Measurements from ENCODE around the gene SLA2. TPM values are rescaled to one million over a fixed set of nuclear protein-coding genes. Genes with fewer than 3 reads are reported as not detected.
"Not testable (repeated sequence)": the region's sequence is repeated elsewhere in the genome, so short reads cannot be mapped to it uniquely, and the experiment has no call there.

Gene SLA2
- total RNA-seq, 2 experiments from 2014 or later: 103 TPM

DNA sequence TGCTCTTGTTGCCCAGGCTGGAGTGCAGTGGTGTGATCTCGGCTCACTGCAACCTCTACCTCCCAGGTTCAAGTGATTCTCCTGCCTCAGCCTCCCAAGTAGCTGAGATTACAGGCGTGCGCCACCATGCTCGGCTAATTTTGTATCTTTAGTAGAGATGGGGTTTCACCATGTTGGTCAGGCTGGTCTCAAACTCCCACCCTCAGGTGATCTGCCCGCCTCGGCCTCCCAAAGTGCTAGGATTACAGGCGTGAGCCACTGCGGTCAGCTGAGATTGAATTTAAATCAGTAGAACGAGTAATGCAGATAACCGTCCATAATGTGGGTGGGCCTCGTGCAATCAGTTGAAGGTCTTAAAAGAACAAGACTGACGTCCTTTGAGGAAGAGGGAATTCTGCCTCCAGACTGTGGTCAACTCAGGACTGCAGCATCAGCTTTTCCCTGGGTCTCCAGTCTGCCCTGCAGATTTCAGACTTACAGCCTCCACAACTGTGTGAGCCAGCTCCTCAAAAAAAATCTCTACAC is 7.1 kb downstream of the SLA2 start:
- H3K27ac Mint-ChIP-seq; H3K27me3 Mint-ChIP-seq; H3K9me3 Mint-ChIP-seq; H3K4me3 Mint-ChIP-seq; DNase-seq; ATAC-seq (ENCODE audit: low read depth): not testable (repeated sequence)
- peaks cover 44% of the 10 kb centered on the region for H3K36me3 Mint-ChIP-seq
- POLR2A ChIA-PET: interaction anchor here (0.7 kb wide), 1 partner anchor 12 kb away, joined by 3 read pairs; no protein-coding TSS in a partner anchor
- peaks cover 29% of the 10 kb centered on the region for H3K4me1 Mint-ChIP-seq

DNA sequence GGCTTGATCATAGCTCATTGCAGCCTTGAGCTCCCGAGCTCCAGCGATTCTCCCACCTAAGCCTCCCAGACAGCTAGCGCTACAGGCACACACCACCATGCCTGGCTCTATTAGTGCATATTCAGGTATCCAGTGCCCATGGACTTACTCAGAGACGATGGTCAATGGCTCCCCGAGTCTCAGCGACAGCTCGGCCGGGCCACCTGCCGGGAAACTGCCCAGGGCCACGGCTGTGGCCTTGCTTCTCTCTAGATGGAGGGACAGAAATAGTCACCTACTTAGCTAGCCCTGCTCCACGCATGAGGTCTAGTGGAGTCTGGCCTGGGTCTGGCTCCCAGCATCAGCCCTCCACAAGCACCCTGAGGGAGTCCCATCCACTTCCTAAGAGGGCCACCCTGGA is 11.7 kb downstream of the SLA2 start:
- H3K27ac Mint-ChIP-seq: peak overlapping the region; percentile 76
- peaks cover 42% of the 10 kb centered on the region for H3K36me3 Mint-ChIP-seq
- POLR2A ChIA-PET: interaction anchor here (1.4 to 6.4 kb wide), 2 partner anchors 9 to 10 kb away, joined by 3 to 90 read pairs; partner anchors contain the start of gene SLA2
- H3K4me3 Mint-ChIP-seq: no peak overlapping the region
- DNase-seq: no peak
- H3K9me3 Mint-ChIP-seq: no peaks in the 10 kb centered on the region
- peaks cover 35% of the 10 kb centered on the region for H3K4me1 Mint-ChIP-seq
- no peak for ATAC-seq (ENCODE audit: low read depth)
- no peaks in the 10 kb centered on the region for H3K27me3 Mint-ChIP-seq

GRCh38 chr20:36633285-36633772 is 12.7 kb downstream of the SLA2 start:
- DNase-seq (no peak), ATAC-seq (ENCODE audit: low read depth) (no peak)
- peaks cover 39% of the 10 kb centered on the region for H3K4me1 Mint-ChIP-seq
- POLR2A ChIA-PET: interaction anchor here (0.9 to 6.4 kb wide), 3 partner anchors 10 to 23 kb away, joined by 3 to 90 read pairs (median 3); partner anchors contain the start of gene SLA2
- peak overlapping the region; percentile 70 for H3K27ac Mint-ChIP-seq
- H3K9me3 Mint-ChIP-seq: no peaks in the 10 kb centered on the region
- H3K27me3 Mint-ChIP-seq: no peaks in the 10 kb centered on the region
- H3K36me3 Mint-ChIP-seq: peaks cover 43% of the 10 kb centered on the region
- H3K4me3 Mint-ChIP-seq: no peak overlapping the region

DNA sequence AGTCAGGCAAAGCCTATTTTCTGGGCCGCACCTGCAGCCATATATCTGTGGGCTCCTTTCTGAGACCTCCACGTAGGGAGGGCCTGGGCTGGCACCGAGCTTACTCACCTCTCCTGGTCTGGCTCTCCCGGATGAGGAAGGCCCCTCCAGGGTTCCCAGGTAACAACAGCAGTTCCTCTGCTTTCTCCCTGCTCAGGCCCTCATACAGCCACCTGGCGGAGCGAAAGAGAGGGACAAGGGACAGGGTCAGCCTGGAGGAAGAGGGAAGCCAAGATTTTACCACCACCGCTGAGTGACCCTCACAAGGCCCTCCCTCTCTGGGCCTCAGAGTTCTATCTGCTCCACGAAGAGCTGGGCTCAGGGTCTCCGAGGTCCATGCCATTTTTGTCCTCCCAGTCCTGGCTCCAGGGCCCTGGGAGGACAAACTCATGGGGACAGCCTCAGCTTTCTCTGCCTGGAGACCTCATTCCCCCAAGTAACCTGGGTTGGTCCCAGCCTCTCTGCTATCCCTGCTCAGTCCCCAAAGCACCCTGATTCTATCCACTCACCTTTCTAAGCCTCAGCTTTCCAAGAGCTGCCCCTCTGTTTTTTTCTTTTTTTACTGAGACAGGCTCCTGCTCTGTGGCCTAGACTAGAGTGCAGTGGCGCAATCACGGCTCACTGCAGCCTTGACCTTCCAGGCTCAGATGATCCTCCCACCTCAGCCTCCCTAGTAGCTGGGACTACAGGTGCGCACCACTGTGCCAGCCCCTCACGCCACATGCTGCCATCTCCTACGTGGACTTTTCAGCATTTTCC is 13.3 kb downstream of the SLA2 start:
- POLR2A ChIA-PET: interaction anchor here (0.9 to 6.4 kb wide), 2 partner anchors 11 to 20 kb away, joined by 3 to 90 read pairs; partner anchors contain the start of gene SLA2
- H3K36me3 Mint-ChIP-seq: peaks cover 46% of the 10 kb centered on the region
- H3K27me3 Mint-ChIP-seq: no peaks in the 10 kb centered on the region
- peaks cover 45% of the 10 kb centered on the region for H3K4me1 Mint-ChIP-seq
- H3K27ac Mint-ChIP-seq: peak overlapping the region; percentile 70
- DNase-seq (no peak), ATAC-seq (ENCODE audit: low read depth) (no peak)
- no peaks in the 10 kb centered on the region for H3K9me3 Mint-ChIP-seq
- H3K4me3 Mint-ChIP-seq: no peak overlapping the region

GRCh38 chr20:36632147-36632486 is 13.9 kb downstream of the SLA2 start:
- peaks cover 44% of the 10 kb centered on the region for H3K36me3 Mint-ChIP-seq
- POLR2A ChIA-PET: interaction anchor here (0.9 to 6.4 kb wide), 2 partner anchors 11 to 19 kb away, joined by 3 to 90 read pairs; partner anchors contain the start of gene SLA2
- DNase-seq (no peak), ATAC-seq (ENCODE audit: low read depth) (no peak)
- no peaks in the 10 kb centered on the region for H3K27me3 Mint-ChIP-seq
- H3K4me3 Mint-ChIP-seq: no peak overlapping the region
- peak overlapping the region; percentile 63 for H3K27ac Mint-ChIP-seq
- peaks cover 47% of the 10 kb centered on the region for H3K4me1 Mint-ChIP-seq
- H3K9me3 Mint-ChIP-seq: no peaks in the 10 kb centered on the region

GRCh38 chr20:36631646-36632045 is 14.3 kb downstream of the SLA2 start:
- no peak for ATAC-seq (ENCODE audit: low read depth)
- POLR2A ChIA-PET: interaction anchor here (0.9 to 6.4 kb wide), 2 partner anchors 12 to 204 kb away, joined by 3 to 90 read pairs; partner anchors contain the start of gene SLA2
- H3K4me3 Mint-ChIP-seq: no peak overlapping the region
- no peak for DNase-seq
- H3K27ac Mint-ChIP-seq: peak overlapping the region; percentile 63
- peaks cover 45% of the 10 kb centered on the region for H3K36me3 Mint-ChIP-seq
- H3K9me3 Mint-ChIP-seq: no peaks in the 10 kb centered on the region
- no peaks in the 10 kb centered on the region for H3K27me3 Mint-ChIP-seq
- H3K4me1 Mint-ChIP-seq: peaks cover 49% of the 10 kb centered on the region

DNA sequence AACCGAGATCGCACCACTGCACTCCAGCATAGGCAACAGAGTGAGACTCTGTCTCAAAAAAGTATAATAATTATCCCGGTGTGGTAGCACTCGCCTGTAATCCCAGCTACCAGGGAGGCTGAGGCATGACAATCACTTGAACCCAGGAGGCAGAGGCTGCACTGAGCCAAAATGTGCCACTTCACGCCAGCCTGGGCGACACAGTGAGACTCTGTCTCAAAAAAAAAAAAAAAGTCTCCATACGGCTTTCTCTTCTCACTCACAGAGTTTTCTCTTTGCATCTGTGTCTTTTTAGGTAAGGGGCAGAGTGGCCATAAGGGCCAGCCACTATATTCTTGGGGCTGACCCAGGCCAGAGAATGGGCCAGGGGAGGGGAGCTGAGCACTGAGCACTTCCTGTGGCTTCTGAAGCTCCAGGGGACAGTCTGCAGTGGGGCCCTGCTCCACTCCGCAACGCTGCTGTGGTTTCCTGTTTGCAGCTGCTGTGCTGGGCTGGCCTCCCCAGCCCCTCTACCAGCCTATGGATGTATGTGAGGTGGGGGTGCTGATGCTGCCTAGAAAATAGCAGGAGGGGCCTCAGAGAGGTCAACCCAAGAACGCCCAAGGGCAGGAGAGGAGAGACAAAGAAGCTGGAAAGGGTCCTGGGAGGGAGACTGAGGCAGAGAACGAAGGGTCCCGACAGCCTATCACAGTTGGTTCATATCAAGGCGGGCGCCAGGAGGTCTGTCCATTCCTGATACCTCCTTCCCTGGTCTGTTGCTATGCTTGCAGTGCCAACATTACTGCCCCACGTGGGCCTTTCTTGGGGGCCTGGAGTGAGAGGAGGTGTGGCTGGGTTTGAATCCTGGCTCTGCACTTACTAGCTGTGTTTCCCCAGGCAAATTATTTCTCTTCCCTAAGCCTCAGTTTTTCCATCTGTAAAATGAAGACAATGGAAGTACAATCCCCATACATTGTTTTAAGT is 16.0 kb downstream of the SLA2 start:
- peaks cover 47% of the 10 kb centered on the region for H3K36me3 Mint-ChIP-seq
- peak overlapping the region; percentile 78 for H3K4me3 Mint-ChIP-seq
- peaks cover 49% of the 10 kb centered on the region for H3K4me1 Mint-ChIP-seq
- peak; percentile 71 for DNase-seq
- no peaks in the 10 kb centered on the region for H3K27me3 Mint-ChIP-seq
- no peaks in the 10 kb centered on the region for H3K9me3 Mint-ChIP-seq
- peak; percentile 95 for ATAC-seq (ENCODE audit: low read depth)
- H3K27ac Mint-ChIP-seq: peak overlapping the region; percentile 93
- POLR2A ChIA-PET: interaction anchor here (0.7 to 6.4 kb wide), 12 partner anchors 14 to 1189 kb away, joined by 3 to 90 read pairs (median 4); partner anchors contain the start of genes NDRG3, RAB5IF, RBM39 and SLA2

GRCh38 chr20:36628076-36628475 is 17.9 kb downstream of the SLA2 start:
- Mint-ChIP-seq H3K27me3 (no peaks in the 10 kb centered on the region), H3K27ac (peak overlapping the region; percentile 64), H3K36me3 (peaks cover 48% of the 10 kb centered on the region), H3K4me3 (no peak overlapping the region), H3K9me3 (no peaks in the 10 kb centered on the region), H3K4me1 (peaks cover 60% of the 10 kb centered on the region)
- ATAC-seq (ENCODE audit: low read depth) (no peak), DNase-seq (no peak)
- POLR2A ChIA-PET: interaction anchor here (1.2 to 5.1 kb wide), 3 partner anchors 16 to 105 kb away, joined by 3 to 40 read pairs (median 8); partner anchors contain the start of genes RAB5IF and SLA2

DNA sequence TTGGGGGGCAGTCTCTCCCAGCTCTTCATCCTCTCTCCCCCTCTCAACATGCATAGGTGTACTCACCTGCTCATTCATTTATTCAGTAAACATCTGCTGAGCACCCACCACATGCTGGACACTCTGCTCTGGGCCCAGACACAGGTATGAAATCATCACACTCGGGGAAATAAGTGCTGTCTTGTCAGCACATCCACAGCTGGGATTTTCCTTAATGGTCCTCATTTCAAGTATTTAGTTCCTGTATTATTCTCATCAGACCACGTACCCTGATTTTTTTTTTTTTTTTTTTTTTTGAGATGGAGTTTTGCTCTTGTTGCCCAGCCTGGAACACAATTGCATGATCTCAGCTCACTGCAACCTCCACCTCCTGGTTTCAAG is 21.1 kb downstream of the SLA2 start:
- Mint-ChIP-seq H3K4me1 (peaks cover 44% of the 10 kb centered on the region), H3K27ac (peak overlapping the region; percentile 53), H3K4me3 (no peak overlapping the region), H3K36me3 (peaks cover 41% of the 10 kb centered on the region), H3K9me3 (no peaks in the 10 kb centered on the region), H3K27me3 (no peaks in the 10 kb centered on the region)
- POLR2A ChIA-PET: interaction anchor here (0.7 to 5.1 kb wide), 3 partner anchors 19 to 1921 kb away, joined by 4 to 40 read pairs (median 16); partner anchors contain the start of genes RAB5IF and SLA2
- DNase-seq (no peak), ATAC-seq (ENCODE audit: low read depth) (no peak)

- Mint-ChIP-seq H3K27me3 (no peaks in the 10 kb centered on the region), H3K9me3 (no peaks in the 10 kb centered on the region), H3K4me1 (peaks cover 38% of the 10 kb centered on the region), H3K27ac (peak overlapping the region; percentile 81), H3K36me3 (peaks cover 38% of the 10 kb centered on the region), H3K4me3 (no peak overlapping the region)
- ATAC-seq (ENCODE audit: low read depth): peak; percentile 22
- DNase-seq: no peak
- POLR2A ChIA-PET: interaction anchor here (0.9 to 5.1 kb wide), 3 partner anchors 10 to 20 kb away, joined by 3 to 40 read pairs (median 16); partner anchors contain the start of genes RAB5IF and SLA2
Observed at GRCh38 chr20:36624068-36624943, 21.7 kb downstream of the SLA2 start.

DNA sequence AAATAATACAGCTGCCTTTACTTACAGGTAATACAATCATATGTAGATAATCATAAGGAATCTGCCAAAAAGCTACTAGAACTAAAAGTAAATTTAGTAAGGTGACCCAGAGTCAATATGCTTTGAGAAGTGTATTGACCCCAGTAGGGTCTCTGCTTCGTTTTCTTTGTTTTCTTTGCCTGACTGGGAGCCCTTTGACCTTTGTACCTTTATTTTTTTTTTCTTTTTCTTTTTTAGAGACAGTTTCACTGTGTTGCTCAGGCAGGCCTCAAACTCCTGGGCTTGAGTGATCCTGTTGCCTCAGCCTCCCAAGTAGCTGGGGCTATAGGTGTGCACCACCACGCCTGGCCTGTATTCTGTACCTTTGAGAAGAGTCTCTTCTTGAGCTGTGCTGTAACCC is 22.6 kb downstream of the SLA2 start:
- peaks cover 35% of the 10 kb centered on the region for H3K4me1 Mint-ChIP-seq
- peaks cover 36% of the 10 kb centered on the region for H3K36me3 Mint-ChIP-seq
- no peak overlapping the region for H3K4me3 Mint-ChIP-seq
- POLR2A ChIA-PET: interaction anchor here (0.8 to 5.1 kb wide), 4 partner anchors 11 to 21 kb away, joined by 3 to 40 read pairs (median 12); partner anchors contain the start of genes RAB5IF and SLA2
- DNase-seq (no peak), ATAC-seq (ENCODE audit: low read depth) (no peak)
- no peaks in the 10 kb centered on the region for H3K9me3 Mint-ChIP-seq
- H3K27me3 Mint-ChIP-seq: no peaks in the 10 kb centered on the region
- H3K27ac Mint-ChIP-seq: peak overlapping the region; percentile 81

DNA sequence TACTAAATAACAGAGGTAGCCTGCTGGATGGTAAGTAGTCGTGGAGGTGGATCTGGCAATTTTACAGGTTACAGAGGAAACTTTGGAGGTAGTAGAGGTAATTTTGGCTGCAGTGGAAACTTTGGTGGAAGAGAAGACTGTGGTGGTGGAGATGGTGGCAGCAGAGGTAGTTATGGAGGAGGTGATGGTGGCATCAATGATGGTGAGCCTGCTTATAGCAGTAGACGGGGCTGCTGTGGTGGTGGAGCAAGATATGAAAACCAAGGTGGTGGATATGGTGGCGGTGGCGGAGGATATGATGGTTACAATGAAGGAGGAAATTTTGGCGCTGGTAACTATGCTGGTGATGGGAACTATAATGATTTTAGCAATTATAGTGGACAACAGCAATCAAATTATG is 25.1 kb downstream of the SLA2 start:
- H3K36me3 Mint-ChIP-seq: peaks cover 24% of the 10 kb centered on the region
- peak overlapping the region; percentile 54 for H3K27ac Mint-ChIP-seq
- H3K9me3 Mint-ChIP-seq: no peaks in the 10 kb centered on the region
- no peaks in the 10 kb centered on the region for H3K27me3 Mint-ChIP-seq
- H3K4me1 Mint-ChIP-seq: peaks cover 23% of the 10 kb centered on the region
- DNase-seq: no peak
- ATAC-seq (ENCODE audit: low read depth): no peak
- H3K4me3 Mint-ChIP-seq: no peak overlapping the region
- POLR2A ChIA-PET: no interaction called here
